Measurements from ENCODE around the gene LOXL4.

GRCh38 chr10:98248018-98248417, 20.0 kb downstream of the LOXL4 start:
- TF ChIP-seq, protein P1, sequence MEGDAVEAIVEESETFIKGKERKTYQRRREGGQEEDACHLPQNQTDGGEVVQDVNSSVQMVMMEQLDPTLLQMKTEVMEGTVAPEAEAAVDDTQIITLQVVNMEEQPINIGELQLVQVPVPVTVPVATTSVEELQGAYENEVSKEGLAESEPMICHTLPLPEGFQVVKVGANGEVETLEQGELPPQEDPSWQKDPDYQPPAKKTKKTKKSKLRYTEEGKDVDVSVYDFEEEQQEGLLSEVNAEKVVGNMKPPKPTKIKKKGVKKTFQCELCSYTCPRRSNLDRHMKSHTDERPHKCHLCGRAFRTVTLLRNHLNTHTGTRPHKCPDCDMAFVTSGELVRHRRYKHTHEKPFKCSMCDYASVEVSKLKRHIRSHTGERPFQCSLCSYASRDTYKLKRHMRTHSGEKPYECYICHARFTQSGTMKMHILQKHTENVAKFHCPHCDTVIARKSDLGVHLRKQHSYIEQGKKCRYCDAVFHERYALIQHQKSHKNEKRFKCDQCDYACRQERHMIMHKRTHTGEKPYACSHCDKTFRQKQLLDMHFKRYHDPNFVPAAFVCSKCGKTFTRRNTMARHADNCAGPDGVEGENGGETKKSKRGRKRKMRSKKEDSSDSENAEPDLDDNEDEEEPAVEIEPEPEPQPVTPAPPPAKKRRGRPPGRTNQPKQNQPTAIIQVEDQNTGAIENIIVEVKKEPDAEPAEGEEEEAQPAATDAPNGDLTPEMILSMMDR (IDR thresholded peaks at IDR 0.05; ENCODE audit: poor library complexity) = no peak
- no peak for TF ChIP-seq EZH2 (IDR thresholded peaks at IDR 0.05; ENCODE audit: borderline replicate concordance)
- no peak for TF ChIP-seq EZH2phosphoT487 (IDR thresholded peaks at IDR 0.05; ENCODE audit: low read depth, severe bottlenecking, unreplicated experiment)

All from hepatocyte (in vitro differentiated cells).